Bronchial epithelial cell (primary cell): Measurements from ENCODE around the gene TNFRSF12A. TPM values are rescaled to one million over a fixed set of nuclear protein-coding genes. Genes with fewer than 3 reads are reported as not detected.
"Not testable (repeated sequence)": the region's sequence is repeated elsewhere in the genome, so short reads cannot be mapped to it uniquely, and the experiment has no call there.

Experiments used
- DNase-seq: peaks from one replicate; pipeline ENCODE4 v3.0.0-alpha.2; 2010; ENCODE audit warnings: low read depth
- FAIRE-seq: peaks from 2 replicates; lab custom pipeline; 2011; peaks lifted over from hg19 to GRCh38; lab: Jason Lieb, UNC
- H3K27me3 ChIP-seq: 2 replicates; pipeline ENCODE4 v1.5.1; 2011; ENCODE audit warnings: low read length; ENCODE audit not compliant: control insufficient read depth, insufficient read depth
- H3K36me3 ChIP-seq: 2 replicates; pipeline ENCODE4 v1.5.1; 2011; ENCODE audit warnings: low read length; ENCODE audit not compliant: control insufficient read depth, insufficient read depth
- H3K4me3 ChIP-seq: 2 replicates; pipeline ENCODE4 v1.5.1; 2011; ENCODE audit warnings: mild to moderate bottlenecking, low read depth, low read length, control low read depth
- CTCF ChIP-seq: IDR thresholded peaks from 2 replicates; pipeline ENCODE4 v1.5.1; 2011; ENCODE audit warnings: mild to moderate bottlenecking, moderate library complexity, low read length, control low read depth, inconsistent platforms; ENCODE audit not compliant: insufficient read depth, severe bottlenecking
- total RNA-seq: library from RNA; depleted of rRNA; stranded (reverse); fragments of >200 nt; gene quantifications from 2 replicates; pipeline ENCODE4 v1.2.1, GENCODE V29; 2014

TNFRSF12A gene
- total RNA-seq, 1 donor from 2014 or later = 686 TPM

- no peak for TF ChIP-seq CTCF
- DNase-seq (peak; percentile 78), FAIRE-seq (no peak)
- H3K36me3 ChIP-seq = no peaks in the 10 kb centered on the region
- H3K27me3 ChIP-seq = no peaks in the 10 kb centered on the region
- H3K4me3 ChIP-seq = peak within 1 kb of the TSS; percentile 16
These were observed 45.0 kb downstream of the TNFRSF12A start, which contains the start of gene IL32 for GRCh38 chr16:3065069-3065741. TSS of gene IL32 (plus strand) at chr16:3065640. CDS start at chr16:3065812, 172 bp downstream.

- DNase-seq (no peak), FAIRE-seq (no peak)
- TF ChIP-seq CTCF = no peak
- H3K36me3 ChIP-seq = no peaks in the 10 kb centered on the region
- H3K4me3 ChIP-seq = peak overlapping the region; percentile 16
- no peaks in the 10 kb centered on the region for H3K27me3 ChIP-seq
These were observed 45.7 kb downstream of the TNFRSF12A start for GRCh38 chr16:3065742-3066439.

- DNase-seq = no peak
- H3K27me3 ChIP-seq = no peaks in the 10 kb centered on the region
- no peak for FAIRE-seq
- no peak for TF ChIP-seq CTCF
- H3K4me3 ChIP-seq = peak overlapping the region; percentile 16
- H3K36me3 ChIP-seq = no peaks in the 10 kb centered on the region
These were observed 46.2 kb downstream of the TNFRSF12A start for GRCh38 chr16:3066440-3066748.

- no peaks in the 10 kb centered on the region for H3K27me3 ChIP-seq
- DNase-seq (no peak), FAIRE-seq (no peak)
- no peak for TF ChIP-seq CTCF
- no peaks in the 10 kb centered on the region for H3K36me3 ChIP-seq
- no peak overlapping the region for H3K4me3 ChIP-seq
These were observed 48.3 kb downstream of the TNFRSF12A start for GRCh38 chr16:3068487-3068886.

- not testable (repeated sequence) for FAIRE-seq, H3K4me3 ChIP-seq, H3K36me3 ChIP-seq, H3K27me3 ChIP-seq, DNase-seq
These were observed 49.0 kb downstream of the TNFRSF12A start for GRCh38 chr16:3069146-3069545.

- H3K36me3 ChIP-seq = no peaks in the 10 kb centered on the region
- TF ChIP-seq CTCF = no peak
- no peak overlapping the region for H3K4me3 ChIP-seq
- no peaks in the 10 kb centered on the region for H3K27me3 ChIP-seq
- DNase-seq (no peak), FAIRE-seq (no peak)
These were observed 50.5 kb downstream of the TNFRSF12A start for GRCh38 chr16:3070608-3071111.
